H1 (cell line): Measurements from ENCODE around the gene FAM131A. TPM values are rescaled to one million over a fixed set of nuclear protein-coding genes. Genes with fewer than 3 reads are reported as not detected.

ENCODE experiments used
- CTCF ChIA-PET: fragments of 300-600 bp; sonication (Branson Sonifier 250); formaldehyde crosslinking; loops from one replicate; lab custom pipeline; 2021; ENCODE audit not compliant: partially characterized antibody; lab: Charles Lee
- POLR2A ChIA-PET: fragments of 300-600 bp; sonication (Branson Sonifier 250); formaldehyde crosslinking; loops from one replicate; lab custom pipeline; 2021; ENCODE audit warnings: inconsistent platforms; ENCODE audit not compliant: partially characterized antibody; lab: Charles Lee
- DNase-seq, 2 experiments: peaks; one replicate each; pipeline versions ENCODE4 v3.0.0 to v3.0.0-alpha.2; 2010 to 2022; ENCODE audit warnings: low spot score in 2 of 2, low read depth in 1 of 2, mixed read lengths in 1 of 2
- FAIRE-seq: peaks from 2 replicates; lab custom pipeline; 2011; peaks lifted over from hg19 to GRCh38; lab: Jason Lieb, UNC
- H2AFZ ChIP-seq: 2 replicates; pipeline ENCODE4 v1.8.1; 2012; ENCODE audit warnings: low read length, inconsistent platforms
- H2AK5ac ChIP-seq: 2 replicates; pipeline ENCODE4 v1.6.1; 2013; ENCODE audit warnings: low read depth, low read length
- H2BK120ac ChIP-seq: replicated peaks from 2 replicates; pipeline ENCODE3; 2013; ENCODE audit warnings: low read depth, low read length, inconsistent platforms
- H2BK12ac ChIP-seq: 2 replicates; pipeline ENCODE4 v1.6.1; 2013; ENCODE audit warnings: low read depth, low read length
- H2BK15ac ChIP-seq: 2 replicates; pipeline ENCODE4 v1.6.1; 2013; ENCODE audit warnings: low read length
- H2BK20ac ChIP-seq: 2 replicates; pipeline ENCODE4 v1.6.1; 2013; ENCODE audit warnings: low read length
- H2BK5ac ChIP-seq: 2 replicates; pipeline ENCODE4 v1.6.1; 2013; ENCODE audit warnings: low read depth, low read length
- H3K14ac ChIP-seq: 2 replicates; pipeline ENCODE4 v1.6.1; 2013; ENCODE audit warnings: inconsistent platforms; ENCODE audit not compliant: insufficient read length
- H3K18ac ChIP-seq: 2 replicates; pipeline ENCODE4 v1.6.1; 2013; ENCODE audit warnings: low read length; ENCODE audit errors: extremely low read depth
- H3K23ac ChIP-seq: 2 replicates; pipeline ENCODE4 v1.6.1; 2013; ENCODE audit warnings: inconsistent platforms; ENCODE audit not compliant: insufficient read length
- H3K23me2 ChIP-seq: 2 replicates; pipeline ENCODE4 v1.6.1; 2013; ENCODE audit warnings: low read depth, low read length
- H3K27ac ChIP-seq: 2 replicates; pipeline ENCODE4 v1.6.1; 2011; ENCODE audit warnings: low read depth, low read length, inconsistent platforms
- H3K27me3 ChIP-seq, 4 experiments: replicated peaks in 1 of 4; 1 replicate in 1 of 4; 2 replicates in 3 of 4; pipeline versions ENCODE4 v1.6.1 to v1.8.1; 2011 to 2013; ENCODE audit warnings: low read length in 3 of 4, mild to moderate bottlenecking in 3 of 4, inconsistent platforms in 2 of 4, mixed read lengths in 2 of 4, moderate library complexity in 1 of 4; ENCODE audit not compliant: control insufficient read depth in 3 of 4, insufficient read depth in 3 of 4; ENCODE audit errors: extremely low read depth in 1 of 4
- H3K36me3 ChIP-seq, 4 experiments: 2 replicates each; pipeline versions ENCODE4 v1.6.1 to v1.8.1; 2011 to 2013; ENCODE audit warnings: mild to moderate bottlenecking in 4 of 4, low read length in 3 of 4, moderate library complexity in 2 of 4, control low read depth in 1 of 4, inconsistent platforms in 1 of 4; ENCODE audit not compliant: insufficient read depth in 4 of 4, control insufficient read depth in 2 of 4
- H3K4ac ChIP-seq: replicated peaks from 2 replicates; pipeline ENCODE3; 2013; ENCODE audit warnings: low read length, low read depth, mixed read lengths, inconsistent platforms; ENCODE audit not compliant: insufficient read length
- H3K4me1 ChIP-seq, 4 experiments: replicated peaks in 1 of 4; 1 replicate in 1 of 4; 2 replicates in 3 of 4; pipeline versions ENCODE4 v1.6.1 to v1.8.1; 2011 to 2013; ENCODE audit warnings: low read length in 3 of 4, inconsistent platforms in 2 of 4, mixed read lengths in 1 of 4; ENCODE audit not compliant: insufficient read depth in 4 of 4, control insufficient read depth in 3 of 4
- H3K4me2 ChIP-seq, 2 experiments: 2 replicates each; pipeline versions ENCODE4 v1.6.1 to v1.8.1; 2011 to 2013; ENCODE audit warnings: low read depth in 2 of 2, low read length in 2 of 2, control low read depth in 1 of 2, inconsistent platforms in 1 of 2, mild to moderate bottlenecking in 1 of 2; ENCODE audit not compliant: insufficient read depth in 1 of 2
- H3K4me3 ChIP-seq, 4 experiments: fragments of 200-600, 300-600 bp in 1 of 4; sonication (generic), shearing (Covaris generic), sonication (Bioruptor Twin) in 1 of 4; 2 replicates each; pipeline versions ENCODE4 v1.5.1 to v1.8.1; 2011 to 2016; ENCODE audit warnings: low read length in 4 of 4, low read depth in 3 of 4, control low read depth in 2 of 4, inconsistent platforms in 2 of 4, mild to moderate bottlenecking in 2 of 4, mixed read lengths in 1 of 4, moderate library complexity in 1 of 4; ENCODE audit not compliant: insufficient read depth in 2 of 4; ENCODE audit errors: extremely low read depth in 1 of 4
- H3K56ac ChIP-seq: replicated peaks from 2 replicates; pipeline ENCODE3; 2013; ENCODE audit warnings: low read depth, mild to moderate bottlenecking, mixed read lengths, low read length, inconsistent platforms; ENCODE audit not compliant: insufficient read length
- H3K79me1 ChIP-seq: 2 replicates; pipeline ENCODE4 v1.6.1; 2013; ENCODE audit warnings: low read depth, low read length, control low read depth
- H3K79me2 ChIP-seq, 2 experiments: 2 replicates each; pipeline versions ENCODE4 v1.6.1 to v1.8.1; 2012 to 2013; ENCODE audit warnings: low read length in 2 of 2, mild to moderate bottlenecking in 2 of 2, inconsistent platforms in 1 of 2; ENCODE audit not compliant: insufficient read depth in 2 of 2, control insufficient read depth in 1 of 2
- H3K9ac ChIP-seq, 4 experiments: replicated peaks in 1 of 4; 1 replicate in 1 of 4; 2 replicates in 3 of 4; pipeline versions ENCODE4 v1.6.1 to v1.8.1; 2011 to 2013; ENCODE audit warnings: low read depth in 3 of 4, low read length in 3 of 4, control low read depth in 2 of 4, mild to moderate bottlenecking in 2 of 4, moderate library complexity in 2 of 4, inconsistent platforms in 1 of 4; ENCODE audit errors: extremely low read depth in 1 of 4
- H3K9me3 ChIP-seq, 2 experiments: 2 replicates each; pipeline versions ENCODE4 v1.6.1 to v1.8.1; 2012 to 2013; ENCODE audit warnings: mild to moderate bottlenecking in 2 of 2, moderate library complexity in 2 of 2, control low read depth in 1 of 2, inconsistent platforms in 1 of 2, low read depth in 1 of 2, low read length in 1 of 2, mixed read lengths in 1 of 2; ENCODE audit not compliant: insufficient read depth in 2 of 2
- H4K20me1 ChIP-seq, 2 experiments: replicated peaks in 1 of 2; 2 replicates each; pipeline versions ENCODE3 to v1.8.1; 2011 to 2013; ENCODE audit warnings: inconsistent platforms in 2 of 2, low read length in 2 of 2, mild to moderate bottlenecking in 1 of 2; ENCODE audit not compliant: insufficient read depth in 2 of 2, control insufficient read depth in 1 of 2
- H4K5ac ChIP-seq: 2 replicates; pipeline ENCODE4 v1.6.1; 2013; ENCODE audit warnings: low read length, low read depth, mixed read lengths, inconsistent platforms; ENCODE audit not compliant: insufficient read length
- H4K8ac ChIP-seq: 2 replicates; pipeline ENCODE4 v1.8.0; 2013; ENCODE audit warnings: mild to moderate bottlenecking, moderate library complexity, low read length, inconsistent platforms; ENCODE audit not compliant: insufficient read depth; ENCODE audit errors: extremely low read depth
- H4K91ac ChIP-seq: replicated peaks from 2 replicates; pipeline ENCODE3; 2013; ENCODE audit warnings: low read length, mixed read lengths, inconsistent platforms; ENCODE audit not compliant: insufficient read length
- ASH2L ChIP-seq: fragments of 200-600, 300-600 bp; sonication (generic); IDR thresholded peaks from one replicate; pipeline ENCODE4 v1.7.1; 2017; ENCODE audit warnings: low read length
- BCL11A ChIP-seq, 2 experiments: IDR thresholded peaks; one replicate each; pipeline ENCODE4 v1.6.1; 2011; ENCODE audit warnings: low read depth in 2 of 2, low read length in 2 of 2, mild to moderate bottlenecking in 2 of 2
- GABPA ChIP-seq: IDR thresholded peaks from 2 replicates; pipeline ENCODE4 v1.6.1; 2011; ENCODE audit warnings: mild to moderate bottlenecking, low read length, moderate library complexity, borderline replicate concordance; ENCODE audit not compliant: insufficient read depth
- RNF2 ChIP-seq: fragments of 200-900, 300-1000 bp; sonication (generic); IDR thresholded peaks from 2 replicates; pipeline ENCODE4 v1.7.1; 2016; ENCODE audit warnings: borderline replicate concordance, low read depth, mild to moderate bottlenecking, antibody characterized with exemption, low read length; ENCODE audit not compliant: poor library complexity, severe bottlenecking; ENCODE audit errors: missing control alignments
- SIN3A ChIP-seq, 2 experiments: IDR thresholded peaks in 1 of 2; conservative IDR thresholded peaks in 1 of 2; 2 replicates each; pipeline ENCODE4 v1.6.1; 2011 to 2012; ENCODE audit warnings: low read length in 2 of 2, improper control_type of control experiment in 1 of 2, low read depth in 1 of 2, mild to moderate bottlenecking in 1 of 2
- TBP ChIP-seq: IDR thresholded peaks from 2 replicates; pipeline ENCODE4 v1.6.1; 2011; ENCODE audit warnings: low read depth, low read length, improper control_type of control experiment
- ZNF274 ChIP-seq: IDR thresholded peaks from 2 replicates; pipeline ENCODE4 v1.7.0; 2012; ENCODE audit warnings: low read length, borderline replicate concordance; ENCODE audit errors: extremely low read depth
- WGBS, 2 experiments: shearing (Covaris generic) in 1 of 2; methylation state at CpG; one replicate each; pipeline versions ENCODE4 v1.1.6 to v1.1.7; 2013 to 2015; ENCODE audit warnings: low lambda C conversion rate in 2 of 2, mixed read lengths in 2 of 2, inconsistent platforms in 1 of 2, low coverage in 1 of 2, missing lambda C conversion rate in 1 of 2; ENCODE audit not compliant: insufficient replicate concordance in 2 of 2, insufficient coverage in 1 of 2, insufficient read length in 1 of 2; ENCODE audit errors: extremely low coverage in 1 of 2, missing lambda C conversion rate in 1 of 2; 5-methylcytosine and 5-hydroxymethylcytosine counted together
- polyA plus RNA-seq, 7 experiments: library from polyadenylated mRNA; depleted of rRNA in 3 of 7; stranded (reverse) in 5 of 7; unstranded in 2 of 7; fragments of >200 nt in 5 of 7; fragments of 200-250 nt in 2 of 7; gene quantifications; 1 replicate in 5 of 7; 2 replicates in 1 of 7; 4 replicates in 1 of 7; pipeline versions ENCODE4 v1.2.1 to v1.2.3, GENCODE V29; 2011 to 2013; ENCODE audit warnings: missing spikeins in 2 of 7, mixed read lengths in 2 of 7
- total RNA-seq: library from RNA; stranded (reverse); fragmentation: NEBNext Ultra II Directional; extraction: Animal tissue kit (Norgen Biotek cat#: 25700); gene quantifications from 2 replicates; pipeline ENCODE4 v1.2.1, GENCODE V29; 2021

FAM131A gene
- total and polyA plus RNA-seq, 2 of the 8 experiments (the other 6 are each of a cell fraction or from before 2014, with no cell fraction given) = 16.0 to 21.9 TPM

DNA sequence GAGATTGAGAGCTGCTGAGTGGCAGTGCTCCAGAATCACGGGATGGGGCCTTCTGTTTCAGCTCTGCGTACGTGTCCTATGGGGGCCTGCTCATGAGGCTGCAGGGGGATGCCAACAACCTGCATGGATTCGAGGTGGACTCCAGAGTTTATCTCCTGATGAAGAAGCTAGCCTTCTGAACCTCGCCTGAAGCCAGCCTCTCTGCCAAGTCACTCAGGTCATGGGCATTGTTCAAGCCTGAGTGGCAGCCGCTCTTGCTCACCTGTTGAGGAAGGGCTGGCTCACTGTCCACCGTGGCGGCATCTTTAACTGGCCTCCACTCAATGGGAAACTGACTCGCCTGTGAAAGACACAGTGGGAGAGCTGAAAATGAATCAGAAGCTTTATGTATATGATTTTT, 30.7 kb downstream of the FAM131A start:
- CTCF ChIA-PET = interaction anchor here (0.8 to 11.5 kb wide), 9 partner anchors 9 to 411 kb away, joined by 3 to 223 read pairs (median 5); no protein-coding TSS in a partner anchor
- TF ChIP-seq BCL11A (IDR thresholded peaks at IDR 0.05; ENCODE audit: low read depth in 2 of 2, low read length in 2 of 2) = no peak
- no peak for TF ChIP-seq TBP
- TF ChIP-seq ASH2L = no peak
- no peak for TF ChIP-seq SIN3A (conservative IDR thresholded peaks at IDR 0.05 in 1 of 2, IDR thresholded peaks at IDR 0.05 in 1 of 2; ENCODE audit: low read depth in 1 of 2, low read length in 2 of 2)
- TF ChIP-seq RNF2 = no peak
- no peak for TF ChIP-seq GABPA
- no peak for TF ChIP-seq ZNF274

More for the DNA sequence above, 30.7 kb downstream of the FAM131A start:
- H3K4ac ChIP-seq = no peak overlapping the region
- H2BK20ac ChIP-seq = no peak overlapping the region
- H3K36me3 ChIP-seq = peaks cover 6 to 32% (median 28%) of the 10 kb centered on the region in 4 experiments; a peak in 7 of 8 replicates
- no peak overlapping the region for H4K91ac ChIP-seq
- H2AFZ ChIP-seq = no peak overlapping the region
- peaks cover 0 to 15% of the 10 kb centered on the region in 2 experiments; a peak in 2 of 4 replicates for H3K79me2 ChIP-seq
- H2BK12ac ChIP-seq = no peak overlapping the region
- no peak for DNase-seq
- WGBS, 2 experiments = 98% methylated on average over 9 of the region's 9 CpGs; no CpG with 5 or more reads in 1 of the 2 experiments
- H3K14ac ChIP-seq = no peak overlapping the region
- no peak overlapping the region for H3K9ac ChIP-seq
- H4K20me1 ChIP-seq = peaks cover 4 to 20% of the 10 kb centered on the region in 2 experiments
- H3K4me3 ChIP-seq = no peak overlapping the region
- no peak overlapping the region for H3K18ac ChIP-seq
- no peak overlapping the region for H3K23ac ChIP-seq
- H2BK15ac ChIP-seq = no peak overlapping the region
- no peaks in the 10 kb centered on the region for H3K27me3 ChIP-seq
- H3K56ac ChIP-seq = no peak overlapping the region
- no peak overlapping the region for H2AK5ac ChIP-seq
- H3K27ac ChIP-seq = no peak overlapping the region
- no peak overlapping the region for H2BK5ac ChIP-seq
- H3K4me1 ChIP-seq = peaks cover 0 to 10% (median 6%) of the 10 kb centered on the region in 4 experiments; a peak in 6 of 7 replicates
- POLR2A ChIA-PET = interaction anchor here (0.7 to 2.4 kb wide), 4 partner anchors 20 to 173 kb away, joined by 3 to 12 read pairs (median 3); partner anchors contain the start of gene FAM131A
- no peaks in the 10 kb centered on the region for H3K9me3 ChIP-seq
- no peak for FAIRE-seq
- peaks cover 2% of the 10 kb centered on the region; the same call in 1 of the 2 replicates for H3K23me2 ChIP-seq
- no peak overlapping the region for H4K5ac ChIP-seq
- no peak overlapping the region for H2BK120ac ChIP-seq
- no peak overlapping the region for H4K8ac ChIP-seq
- H3K79me1 ChIP-seq = 0 out of 2 replicates have a peak, but pooled peaks cover 3% of the 10 kb centered on the region
- H3K4me2 ChIP-seq = no peak overlapping the region
